ENCODE measurements around the gene GBP4.

DNA sequence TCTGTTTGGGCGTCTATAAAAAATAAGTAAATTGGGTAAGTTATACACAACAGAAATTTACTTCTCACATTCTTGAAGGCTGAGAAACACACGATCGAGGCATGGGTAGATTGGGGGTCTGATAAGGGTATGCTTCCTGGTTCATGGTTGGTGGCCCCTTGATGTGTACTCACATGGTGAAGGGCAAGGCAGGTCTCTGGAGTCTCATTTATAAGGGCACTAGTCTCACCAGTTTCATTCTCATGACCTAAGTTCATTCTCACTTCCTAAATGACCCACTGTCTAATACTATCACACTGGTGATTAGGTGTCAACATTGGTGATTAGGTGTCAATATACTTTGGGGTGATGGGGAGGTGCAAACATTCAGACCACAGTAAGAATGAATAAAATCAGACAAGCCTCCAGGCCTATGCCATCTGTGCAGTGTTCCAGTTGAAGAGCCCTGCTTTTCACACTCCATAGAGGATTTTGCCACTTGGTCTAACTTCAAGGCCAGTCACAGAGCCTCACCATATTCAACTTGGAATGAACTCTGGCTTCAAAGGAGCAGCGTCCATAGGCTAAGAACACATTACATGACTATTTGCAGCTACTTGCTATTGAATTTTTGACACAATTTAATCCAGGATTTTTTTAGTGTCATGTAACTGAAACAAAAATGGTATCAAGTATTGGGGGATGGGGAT is 2.5 kb upstream of the GBP4 start:
- no peak for TF ChIP-seq POLR2AphosphoS5 (IDR thresholded peaks at IDR 0.05; ENCODE audit: low read depth, low read length)
- no peak for TF ChIP-seq POLR2A (IDR thresholded peaks at IDR 0.05; ENCODE audit: low read depth, low read length)
- no peak for TF ChIP-seq TAF1 (IDR thresholded peaks at IDR 0.05; ENCODE audit: borderline replicate concordance, low read depth, low read length)

All from GM12892 (cell line).